Amniotic stem cell (primary cell): ENCODE data around the gene CEP19.
"Not testable (repeated sequence)": the region's sequence is repeated elsewhere in the genome, so short reads cannot be mapped to it uniquely, and the experiment has no call there.

Source experiments
- DNase-seq: peaks from one replicate; lab custom pipeline; 2025; lab: John Stamatoyannopoulos, UW

Gene CEP19, protein sequence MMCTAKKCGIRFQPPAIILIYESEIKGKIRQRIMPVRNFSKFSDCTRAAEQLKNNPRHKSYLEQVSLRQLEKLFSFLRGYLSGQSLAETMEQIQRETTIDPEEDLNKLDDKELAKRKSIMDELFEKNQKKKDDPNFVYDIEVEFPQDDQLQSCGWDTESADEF

DNA sequence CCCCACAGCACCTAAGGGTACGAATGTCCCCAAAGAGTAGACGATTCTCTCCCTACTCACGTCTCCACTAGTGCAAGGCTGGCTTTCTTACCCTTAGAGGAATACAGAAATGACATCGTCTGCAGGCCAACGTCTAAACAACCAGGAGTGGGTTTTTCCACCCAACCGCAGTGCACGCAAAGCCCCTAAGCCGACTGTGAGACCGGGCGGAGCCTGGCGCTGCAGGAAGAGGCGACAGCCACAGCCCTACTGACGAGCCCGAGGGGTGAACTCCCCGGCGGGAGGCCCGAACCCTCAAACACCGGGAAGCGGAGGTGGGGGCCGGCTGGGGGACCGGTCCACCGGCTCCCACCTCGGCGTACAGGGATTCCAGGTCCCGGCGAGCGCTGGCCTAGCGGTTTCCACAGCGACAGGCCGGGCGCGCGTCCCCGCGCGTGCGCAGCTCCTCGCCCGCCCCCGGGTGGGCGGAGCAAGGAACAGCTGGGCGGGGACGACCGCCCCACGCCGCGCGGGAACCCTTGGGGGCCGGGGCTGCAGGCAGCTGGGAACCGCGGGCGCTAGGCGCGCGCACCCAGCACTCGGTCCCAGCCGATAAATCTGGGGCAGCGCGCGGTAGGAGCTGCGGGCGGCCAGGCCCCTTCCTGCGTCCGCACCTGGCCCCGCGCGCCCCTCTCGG, at the start of gene CEP19, which contains the start of gene PIGX:
TSS of gene CEP19 (minus strand) at position 413 of the 676 bp plus-strand sequence. CDS start 3,593 bp downstream, outside the sequence.
TSS of gene PIGX (plus strand) at position 540 of the 676 bp plus-strand sequence.
- peak; percentile 53 for DNase-seq

GRCh38 chr3:196757876-196758739, 46.1 kb upstream of the CEP19 start:
- DNase-seq = peak; percentile 19

GRCh38 chr3:196756732-196757131, 44.7 kb upstream of the CEP19 start:
- no peak for DNase-seq

DNA sequence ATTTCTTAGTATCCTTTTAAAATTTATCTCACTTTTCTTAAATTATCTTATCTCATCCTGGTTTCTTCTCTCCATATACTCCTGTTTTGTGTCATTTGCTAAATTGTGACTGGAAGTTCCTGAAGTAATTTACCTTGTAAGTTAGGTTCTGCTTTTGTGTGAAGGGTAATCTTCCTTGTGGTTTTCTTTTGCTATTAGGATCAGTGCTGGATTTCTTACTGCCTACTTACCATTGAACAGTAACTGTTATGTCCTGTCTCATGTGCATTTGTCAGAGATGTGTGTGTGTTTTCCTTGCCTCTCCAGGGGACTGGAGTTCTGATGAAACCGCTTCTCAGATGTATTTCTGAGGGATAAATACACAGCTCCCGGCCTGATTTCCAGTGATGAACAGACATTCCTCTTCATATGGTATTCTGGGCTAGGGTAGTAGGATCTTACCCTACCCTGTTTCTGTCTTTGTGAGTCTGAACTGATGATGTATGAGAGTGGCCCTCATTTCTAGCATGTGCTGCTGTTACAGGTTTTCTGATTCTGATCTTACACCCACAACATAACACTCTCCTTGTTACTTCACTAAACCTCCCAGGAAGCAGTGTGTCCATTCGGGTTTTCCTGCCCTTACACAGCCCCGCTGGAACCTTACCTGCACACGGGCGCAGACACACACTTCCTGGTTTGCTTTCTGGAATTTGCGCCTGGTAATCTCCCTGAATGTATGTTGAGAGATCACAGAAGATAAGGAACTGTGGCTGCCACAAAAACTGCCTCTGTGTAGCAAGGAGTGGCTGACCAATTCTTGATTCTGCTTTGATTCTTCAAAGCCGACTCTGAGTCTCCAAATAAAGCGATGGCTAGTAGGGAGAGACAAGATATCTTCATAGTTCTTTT, 42.3 kb upstream of the CEP19 start:
- no peak for DNase-seq

GRCh38 chr3:196753201-196753600, 41.2 kb upstream of the CEP19 start:
- no peak for DNase-seq

- no peak for DNase-seq
Observed at GRCh38 chr3:196749125-196749524, 37.1 kb upstream of the CEP19 start.

GRCh38 chr3:196743569-196743968, 31.5 kb upstream of the CEP19 start:
- DNase-seq = not testable (repeated sequence)

- DNase-seq = no peak
Observed at GRCh38 chr3:196741249-196741889, 29.3 kb upstream of the CEP19 start.

GRCh38 chr3:196740481-196741248, 28.6 kb upstream of the CEP19 start:
- DNase-seq = peak; percentile 24

GRCh38 chr3:196739671-196740480, 27.8 kb upstream of the CEP19 start, which contains the start of gene PAK2:
TSS of gene PAK2 (plus strand) at chr3:196739857. CDS start at chr3:196782647, 42,790 bp downstream.
- peak; percentile 76 for DNase-seq

GRCh38 chr3:196737655-196738054, 25.6 kb upstream of the CEP19 start:
- no peak for DNase-seq

GRCh38 chr3:196736670-196737374, 24.8 kb upstream of the CEP19 start:
- DNase-seq = no peak

DNA sequence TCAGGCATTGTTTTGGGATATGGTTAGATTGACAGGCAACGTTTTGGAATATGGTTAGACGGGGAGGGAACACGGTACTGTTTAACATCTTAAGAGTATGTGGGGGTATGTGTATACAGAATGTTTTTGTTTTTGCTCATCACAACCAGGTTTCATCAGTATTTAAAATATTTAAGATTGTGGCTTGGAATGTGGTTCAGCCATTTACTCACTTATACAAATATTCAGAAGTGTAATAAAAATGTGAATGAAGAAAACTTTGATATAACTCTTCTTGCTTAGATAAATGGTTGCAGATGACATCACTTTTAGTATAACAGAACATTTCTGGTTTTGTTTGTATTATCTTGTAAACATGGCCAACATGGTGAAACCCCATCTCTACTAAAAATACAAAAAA, 23.7 kb upstream of the CEP19 start:
- DNase-seq = no peak

DNA sequence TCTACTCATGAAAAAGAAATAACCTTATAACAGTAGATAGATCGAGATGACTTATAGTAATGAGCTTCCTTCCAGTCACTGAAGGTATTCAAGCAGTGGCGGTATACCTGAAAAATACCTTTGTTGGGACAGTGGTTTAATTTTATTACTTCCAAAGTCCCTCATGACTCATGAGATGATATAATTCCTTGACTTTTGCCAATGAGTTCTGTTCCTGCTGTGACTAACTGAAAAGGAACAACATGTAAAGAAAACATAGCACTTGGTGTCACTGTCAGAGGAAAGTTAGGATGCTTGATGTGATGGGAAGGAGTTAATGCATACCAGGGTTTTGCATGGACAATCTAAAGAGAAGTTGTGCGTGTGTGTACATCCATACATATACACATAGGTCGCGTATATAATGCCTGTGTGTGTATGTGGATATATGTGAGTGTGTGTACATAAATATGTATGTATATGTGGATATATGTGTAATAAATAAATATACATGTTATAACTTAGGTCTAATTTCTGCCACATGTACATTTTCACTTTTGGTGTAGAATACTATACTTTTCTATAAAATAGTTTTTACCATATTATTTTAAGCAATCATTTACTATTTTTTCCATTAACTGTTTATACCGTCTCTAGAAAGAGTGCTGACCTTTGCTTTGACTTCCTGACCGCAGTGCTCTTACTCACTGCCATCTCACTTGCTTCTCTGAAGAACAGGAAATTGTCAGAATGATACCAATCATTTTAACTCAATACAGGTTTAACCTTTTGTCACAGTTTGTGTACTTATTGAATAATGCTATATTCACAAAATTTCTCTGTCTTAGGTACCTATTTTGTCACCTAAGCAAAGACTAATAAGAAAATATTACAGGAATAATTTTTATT, 15.0 kb upstream of the CEP19 start:
- peak; percentile 16 for DNase-seq

DNA sequence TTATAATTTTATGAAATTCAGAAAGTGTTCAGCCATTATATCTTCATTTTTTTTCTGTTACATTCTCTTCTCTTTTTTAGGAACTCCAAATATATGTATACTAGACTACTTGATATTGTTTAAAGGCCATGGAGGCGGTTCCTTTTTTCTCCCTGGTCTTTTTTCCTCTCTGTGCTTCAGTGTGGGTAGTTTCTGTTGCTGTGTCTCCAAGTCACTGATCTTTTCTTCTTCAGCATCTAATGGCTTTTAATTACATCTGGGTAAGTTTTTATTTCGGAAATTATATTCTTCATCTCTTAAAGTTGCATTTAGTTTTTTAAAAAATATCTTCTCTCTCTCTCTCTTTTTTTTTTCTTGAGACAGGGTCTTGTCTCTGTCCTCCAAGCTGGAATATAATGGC, 9.0 kb upstream of the CEP19 start:
- no peak for DNase-seq

GRCh38 chr3:196717162-196717561, 5.1 kb upstream of the CEP19 start:
- not testable (repeated sequence) for DNase-seq

DNA sequence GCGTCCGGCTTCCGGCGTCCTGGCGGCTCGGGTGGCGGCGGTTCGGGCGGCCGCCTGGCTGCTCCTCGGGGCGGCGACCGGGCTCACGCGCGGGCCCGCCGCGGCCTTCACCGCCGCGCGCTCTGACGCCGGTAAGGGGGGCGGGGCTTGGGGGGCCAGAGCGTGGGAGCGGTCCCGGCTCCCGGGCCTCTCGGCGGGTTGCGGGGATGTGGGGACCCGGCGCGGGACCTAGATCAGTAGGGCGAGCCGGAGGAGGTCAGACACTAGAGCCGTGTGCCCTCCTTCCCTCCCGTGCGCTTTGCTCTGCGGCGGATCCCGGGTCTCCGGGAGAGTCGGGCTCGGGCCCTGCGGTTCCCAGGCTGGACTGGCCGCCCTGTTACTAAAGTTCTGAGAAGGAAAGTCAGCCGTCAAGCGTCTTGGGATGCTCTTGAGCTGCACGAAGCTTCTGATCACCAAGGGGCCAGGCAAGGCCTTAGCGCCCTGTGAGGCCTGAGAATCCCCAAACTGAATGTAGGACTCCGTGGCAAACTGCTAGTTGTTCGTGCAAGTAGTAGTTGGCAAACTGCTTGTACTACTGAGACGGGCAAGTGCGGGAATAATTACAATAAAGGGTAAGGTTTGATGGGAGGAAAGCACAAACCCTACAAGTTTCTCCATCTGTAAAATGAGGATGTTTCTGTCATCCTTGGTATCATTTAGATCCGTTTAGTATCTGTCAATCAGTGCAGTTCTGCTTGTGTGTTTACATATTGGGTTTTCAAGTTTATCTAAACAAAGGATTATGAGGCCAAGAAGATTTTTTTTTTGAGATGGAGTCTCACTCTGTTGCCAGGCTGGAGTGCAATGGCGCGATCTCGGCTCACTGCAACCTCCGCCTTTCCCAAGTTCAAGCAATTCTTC, 714 bp upstream of the CEP19 start:
- peak; percentile 43 for DNase-seq
